Small intestine (tissue), 7 donors: ENCODE measurements around the gene FASTKD2. TPM values are rescaled to one million over a fixed set of nuclear protein-coding genes. Genes with fewer than 3 reads are reported as not detected.

Experiments used
- DNase-seq, 2 donors: peaks; one replicate each; pipeline versions ENCODE4 v3.0.0 to v3.0.0-alpha.2; 2013
- FAIRE-seq: peaks from 2 replicates; lab custom pipeline; 2012; peaks lifted over from hg19 to GRCh38; lab: Jason Lieb, UNC
- H3K27ac ChIP-seq, 3 donors: one replicate each; pipeline ENCODE4 v1.5.1; 2013; ENCODE audit warnings: low read length in 2 of 3, mild to moderate bottlenecking in 2 of 3, control low read depth in 1 of 3, inconsistent platforms in 1 of 3, low read depth in 1 of 3, moderate library complexity in 1 of 3
- H3K27me3 ChIP-seq, 3 donors: one replicate each; pipeline ENCODE4 v1.6.1; 2013; ENCODE audit warnings: low read length in 3 of 3, inconsistent platforms in 1 of 3; ENCODE audit not compliant: control insufficient read depth in 3 of 3, insufficient read depth in 3 of 3
- H3K36me3 ChIP-seq, 3 donors: one replicate each; pipeline ENCODE4 v1.6.1; 2013; ENCODE audit warnings: low read length in 3 of 3, inconsistent platforms in 1 of 3, low read depth in 1 of 3, mild to moderate bottlenecking in 1 of 3, moderate library complexity in 1 of 3; ENCODE audit not compliant: control insufficient read depth in 3 of 3, insufficient read depth in 2 of 3
- H3K4me1 ChIP-seq, 3 donors: one replicate each; pipeline ENCODE4 v1.6.1; 2013; ENCODE audit warnings: low read length in 2 of 3, inconsistent platforms in 1 of 3, low read depth in 1 of 3, mild to moderate bottlenecking in 1 of 3, moderate library complexity in 1 of 3; ENCODE audit not compliant: control insufficient read depth in 3 of 3, insufficient read depth in 2 of 3
- H3K4me3 ChIP-seq, 3 donors: one replicate each; pipeline ENCODE4 v1.5.1; 2013; ENCODE audit warnings: low read length in 3 of 3, control low read depth in 1 of 3, inconsistent platforms in 1 of 3, low read depth in 1 of 3, mild to moderate bottlenecking in 1 of 3, moderate library complexity in 1 of 3
- H3K9me3 ChIP-seq, 2 donors: one replicate each; pipeline ENCODE4 v1.6.1; 2013; ENCODE audit warnings: low read depth in 1 of 2, low read length in 1 of 2; ENCODE audit not compliant: control insufficient read depth in 2 of 2, insufficient read depth in 1 of 2
- WGBS, 3 donors: extraction: QIAGEN DNeasy Blood & Tissue Kit; methylation state at CpG; one replicate each; pipeline ENCODE4 v1.1.7; 2013; 5-methylcytosine and 5-hydroxymethylcytosine counted together
- polyA plus RNA-seq, 4 donors: library from polyadenylated mRNA; stranded (reverse) in 3 of 4; unstranded in 1 of 4; fragments of 200-250 nt in 3 of 4; fragments of 120-200 nt in 1 of 4; gene quantifications; one replicate each; pipeline versions ENCODE4 v1.2.1 to v1.2.3, GENCODE V29; 2013
- donor health status: healthy with polysubstance abuse.
- donor health status: control.
- donor health status: control.
- donor health status: Bipolar disorder and iron deficiency.
- donor health status: healthy.

Gene FASTKD2
- polyA plus RNA-seq, 4 donors, result 6.5 to 34.8 (median 13.4) TPM

- no peaks in the 10 kb centered on the region for H3K27me3 ChIP-seq
- DNase-seq (no peak), FAIRE-seq (no peak)
- no peak overlapping the region for H3K4me3 ChIP-seq
- peaks cover 0 to 14% of the 10 kb centered on the region in 2 donors for H3K9me3 ChIP-seq
- no peaks in the 10 kb centered on the region for H3K4me1 ChIP-seq
- H3K36me3 ChIP-seq, result no peaks in the 10 kb centered on the region
- H3K27ac ChIP-seq, result no peak overlapping the region
- 60 to 84% (median 77%) methylated on average over 2 of the region's 2 CpGs for WGBS, 3 donors
These were observed 71.3 kb downstream of the FASTKD2 start for GRCh38 chr2:206836722-206837121.

DNA sequence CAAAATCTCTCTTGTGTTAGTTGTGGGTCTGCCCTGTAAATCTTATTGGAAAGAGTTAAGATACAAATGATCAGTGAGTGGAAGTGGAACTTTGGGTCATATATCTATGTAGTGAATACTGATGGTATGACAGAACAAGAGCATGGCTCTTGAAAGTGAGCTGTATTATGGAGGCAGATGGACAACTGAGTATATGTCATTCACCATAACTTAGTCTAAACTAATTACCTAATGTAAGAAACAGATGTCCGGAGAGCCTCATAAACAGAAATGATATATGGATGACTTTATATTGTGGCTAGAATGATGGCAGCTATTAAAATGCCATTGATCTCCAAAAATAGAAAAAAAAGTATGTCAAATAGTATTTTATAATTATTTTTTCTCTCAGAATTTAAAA is 72.4 kb downstream of the FASTKD2 start:
- H3K36me3 ChIP-seq, result no peaks in the 10 kb centered on the region
- DNase-seq (no peak), FAIRE-seq (no peak)
- H3K9me3 ChIP-seq, result peaks cover 0 to 14% of the 10 kb centered on the region in 2 donors
- 82 to 95% (median 94%) methylated on average over 1 of the region's 1 CpG for WGBS, 3 donors
- H3K4me1 ChIP-seq, result no peaks in the 10 kb centered on the region
- no peak overlapping the region for H3K4me3 ChIP-seq
- no peak overlapping the region for H3K27ac ChIP-seq
- H3K27me3 ChIP-seq, result no peaks in the 10 kb centered on the region

DNA sequence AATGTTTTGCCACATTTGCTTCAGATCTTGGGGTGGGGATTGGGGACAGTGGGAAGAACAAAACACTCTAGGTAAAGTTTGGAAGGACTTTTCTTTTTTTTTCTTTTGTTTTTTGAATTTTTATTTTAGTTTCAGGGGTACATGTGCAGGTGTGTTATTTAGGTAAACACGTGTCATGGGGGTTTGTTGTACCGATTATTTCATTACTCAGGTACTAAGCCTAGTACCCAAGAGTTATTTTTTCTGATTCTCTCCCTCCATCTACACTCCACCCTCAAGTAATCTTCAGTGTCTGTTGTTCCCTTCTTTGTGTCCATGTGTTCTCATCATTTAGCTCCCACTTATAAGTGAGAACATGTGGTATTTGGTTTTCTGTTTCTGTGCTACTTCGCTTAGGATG is 73.3 kb downstream of the FASTKD2 start:
- WGBS, 3 donors, result 91 to 97% (median 92%) methylated on average over 3 of the region's 3 CpGs
- no peak for FAIRE-seq
- H3K27me3 ChIP-seq, result no peaks in the 10 kb centered on the region

DNA sequence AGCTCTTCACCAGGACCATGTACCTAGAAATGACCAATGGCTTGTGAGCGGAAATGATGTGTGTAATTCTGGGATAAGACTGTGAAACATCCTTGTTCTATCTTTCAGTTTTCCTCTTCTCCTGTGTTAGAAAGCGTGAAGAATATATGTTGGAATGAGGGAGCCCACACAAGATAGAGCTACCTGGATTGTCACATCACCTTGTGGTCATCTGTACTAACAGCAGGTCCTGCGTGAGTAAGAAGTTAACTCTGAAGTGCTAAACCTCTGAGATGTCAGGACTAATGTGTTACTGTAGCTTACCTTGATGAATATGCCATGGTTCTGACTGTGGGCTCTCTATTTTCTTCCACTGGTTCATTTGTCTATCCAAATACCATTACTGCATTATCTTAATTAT is 75.6 kb downstream of the FASTKD2 start:
- H3K27ac ChIP-seq, result no peak overlapping the region
- WGBS, 3 donors, result 88 to 95% (median 95%) methylated on average over 3 of the region's 3 CpGs
- no peak overlapping the region for H3K4me3 ChIP-seq
- H3K9me3 ChIP-seq, result no peaks in the 10 kb centered on the region
- H3K36me3 ChIP-seq, result no peaks in the 10 kb centered on the region
- no peaks in the 10 kb centered on the region for H3K4me1 ChIP-seq
- DNase-seq (no peak), FAIRE-seq (no peak)
- no peaks in the 10 kb centered on the region for H3K27me3 ChIP-seq

More for the DNA sequence above, 73.3 kb downstream of the FASTKD2 start:
- Histone ChIP-seq H3K27ac (no peak overlapping the region), H3K4me3 (no peak overlapping the region), H3K36me3 (no peaks in the 10 kb centered on the region), H3K4me1 (no peaks in the 10 kb centered on the region), H3K9me3 (peaks cover 0 to 9% of the 10 kb centered on the region in 2 donors)
- no peak for DNase-seq

Other genes with a start within 250 kb of the FASTKD2 start
- gene FAM237A, start 123.1 kb upstream of the FASTKD2 start, polyA plus RNA-seq, result not detected
- gene DYTN, start 47.2 kb upstream of the FASTKD2 start, polyA plus RNA-seq, result not detected
- under 1 TPM in 2 of 4 donors, not detected in 2; 0.31 to 0.72 TPM for gene MDH1B, start 278 bp upstream of the FASTKD2 start, polyA plus RNA-seq
- gene CPO, start 173.9 kb downstream of the FASTKD2 start, polyA plus RNA-seq, result 10 to 100 TPM in 1 of 4 donors, 1 to 10 TPM in 2, under 1 TPM in 1; 0.92 to 15.7 (median 3.0) TPM